HEK293 (cell line): Measurements from ENCODE around the gene TNNT3.

Source experiments
- CTCF ChIA-PET: fragments of 350-600 bp; formaldehyde crosslinking; extraction: SDS; loops from one replicate; lab custom pipeline; 2021; ENCODE audit warnings: antibody characterized with exemption; lab: Yijun Ruan, JAX
- POLR2A ChIA-PET: fragments of 300-600 bp; formaldehyde crosslinking; extraction: SDS; loops from one replicate; lab custom pipeline; 2020; ENCODE audit warnings: antibody characterized with exemption, inconsistent platforms; lab: Yijun Ruan, JAX
- H3K27ac ChIP-seq: fragments of 200-500 bp; sonication (Bioruptor generic); 2 replicates; pipeline ENCODE4 v1.5.1; 2014; ENCODE audit warnings: low read depth, low read length, control low read depth, inconsistent platforms; ENCODE audit errors: extremely low read depth
- H3K36me3 ChIP-seq, 2 experiments: fragments of 200-500 bp in 1 of 2; sonication (Bioruptor generic) in 1 of 2; 1 replicate in 1 of 2; 2 replicates in 1 of 2; pipeline ENCODE4 v1.5.1; 2014 to 2017; ENCODE audit warnings: inconsistent platforms in 2 of 2, low read length in 2 of 2; ENCODE audit not compliant: control insufficient read depth in 2 of 2, insufficient read depth in 1 of 2
- H3K4me1 ChIP-seq: fragments of 200-500 bp; sonication (Bioruptor generic); 2 replicates; pipeline ENCODE4 v1.5.1; 2014; ENCODE audit warnings: mild to moderate bottlenecking, low read length, inconsistent platforms; ENCODE audit not compliant: control insufficient read depth, insufficient read depth
- H3K4me3 ChIP-seq: 2 replicates; pipeline ENCODE4 v1.5.1; 2011; ENCODE audit warnings: low read depth, mild to moderate bottlenecking, control low read depth, low read length, moderate library complexity
- H3K9me3 ChIP-seq: fragments of 200-500 bp; sonication (Bioruptor generic); 2 replicates; pipeline ENCODE4 v1.5.1; 2014; ENCODE audit warnings: low read depth, low read length, inconsistent platforms; ENCODE audit not compliant: control insufficient read depth, insufficient read depth
- OVOL3 ChIP-seq: fragments of 450-650 bp; formaldehyde crosslinking; IDR thresholded peaks from 2 replicates; pipeline ENCODE4 v1.5.1; 2016; ENCODE audit warnings: missing biosample characterization, missing genetic modification characterization
- PRDM2 ChIP-seq: fragments of 450-650 bp; formaldehyde crosslinking; IDR thresholded peaks from 2 replicates; pipeline ENCODE4 v1.5.1; 2016; ENCODE audit warnings: missing biosample characterization, missing genetic modification characterization, borderline replicate concordance
- SCRT1 ChIP-seq: fragments of 450-650 bp; formaldehyde crosslinking; IDR thresholded peaks from 2 replicates; pipeline ENCODE4 v1.5.1; 2016; ENCODE audit warnings: missing biosample characterization, missing genetic modification characterization, borderline replicate concordance
- TCF7L2 ChIP-seq: IDR thresholded peaks from 2 replicates; pipeline ENCODE4 v1.6.1; 2011; ENCODE audit warnings: low read depth, mild to moderate bottlenecking, inconsistent platforms, low read length, moderate library complexity, borderline replicate concordance
- WT1 ChIP-seq: fragments of 450-650 bp; formaldehyde crosslinking; IDR thresholded peaks from 2 replicates; pipeline ENCODE4 v1.5.1; 2016; ENCODE audit warnings: missing biosample characterization, missing genetic modification characterization
- ZBTB20 ChIP-seq: fragments of 450-650 bp; formaldehyde crosslinking; IDR thresholded peaks from 2 replicates; pipeline ENCODE4 v1.5.1; 2016; ENCODE audit warnings: missing biosample characterization, missing genetic modification characterization
- ZBTB44 ChIP-seq: fragments of 450-650 bp; IDR thresholded peaks from 2 replicates; pipeline ENCODE4 v1.5.1; 2018; ENCODE audit warnings: missing biosample characterization, mild to moderate bottlenecking, missing genetic modification characterization
- ZNF146 ChIP-seq: fragments of 450-650 bp; formaldehyde crosslinking; IDR thresholded peaks from 2 replicates; pipeline ENCODE4 v1.5.1; 2016; ENCODE audit warnings: missing biosample characterization, missing genetic modification characterization
- ZNF19 ChIP-seq: fragments of 450-650 bp; formaldehyde crosslinking; IDR thresholded peaks from 2 replicates; pipeline ENCODE4; 2016; ENCODE audit warnings: missing biosample characterization, missing genetic modification characterization, low read depth
- ZNF211 ChIP-seq: fragments of 450-650 bp; formaldehyde crosslinking; IDR thresholded peaks from 2 replicates; pipeline ENCODE4 v1.5.1; 2016; ENCODE audit warnings: low read depth, missing biosample characterization, missing genetic modification characterization
- ZNF223 ChIP-seq: fragments of 450-650 bp; formaldehyde crosslinking; IDR thresholded peaks from 2 replicates; pipeline ENCODE4 v1.5.1; 2016; ENCODE audit warnings: missing biosample characterization, missing genetic modification characterization
- ZNF280C ChIP-seq: fragments of 450-650 bp; formaldehyde crosslinking; IDR thresholded peaks from 2 replicates; pipeline ENCODE4 v1.5.1; 2016; ENCODE audit warnings: missing biosample characterization, missing genetic modification characterization
- ZNF670 ChIP-seq: fragments of 450-650 bp; formaldehyde crosslinking; IDR thresholded peaks from 2 replicates; pipeline ENCODE4 v1.5.1; 2016; ENCODE audit warnings: missing biosample characterization, missing genetic modification characterization, low read depth
- ZNF747 ChIP-seq: fragments of 450-650 bp; formaldehyde crosslinking; IDR thresholded peaks from 2 replicates; pipeline ENCODE4 v1.5.1; 2016; ENCODE audit warnings: missing biosample characterization, missing genetic modification characterization

Gene TNNT3

GRCh38 chr11:1953489-1954266, 34.2 kb downstream of the TNNT3 start:
- CTCF ChIA-PET, result interaction anchor here (0.6 to 2.5 kb wide), 8 partner anchors 46 to 203 kb away, joined by 3 to 19 read pairs (median 3); no protein-coding TSS in a partner anchor
- Histone ChIP-seq H3K4me3 (no peak overlapping the region), H3K4me1 (no peaks in the 10 kb centered on the region), H3K9me3 (no peaks in the 10 kb centered on the region), H3K36me3 (no peaks in the 10 kb centered on the region), H3K27ac (no peak overlapping the region)
- TF ChIP-seq ZNF747 (no peak), PRDM2 (tag by site-specific recombination) (no peak), TCF7L2 (no peak), ZNF670 (tag by site-specific recombination) (no peak), SCRT1 (tag by site-specific recombination) (no peak)
- POLR2A ChIA-PET, result no interaction called here

GRCh38 chr11:1958367-1958766, 38.9 kb downstream of the TNNT3 start:
- ChIA-PET CTCF (no interaction called here), POLR2A (no interaction called here)
- Histone ChIP-seq H3K36me3 (no peaks in the 10 kb centered on the region), H3K4me1 (no peaks in the 10 kb centered on the region), H3K9me3 (no peaks in the 10 kb centered on the region), H3K4me3 (no peak overlapping the region), H3K27ac (no peak overlapping the region)
- no peak for TF ChIP-seq ZNF280C (tag by site-specific recombination)
- TF ChIP-seq ZBTB20 (tag by site-specific recombination), result no peak
- TF ChIP-seq ZNF211 (tag by site-specific recombination), result no peak
- no peak for TF ChIP-seq ZNF146 (tag by site-specific recombination)

- Histone ChIP-seq H3K9me3 (no peaks in the 10 kb centered on the region), H3K4me1 (no peaks in the 10 kb centered on the region), H3K27ac (no peak overlapping the region), H3K4me3 (no peak overlapping the region), H3K36me3 (no peaks in the 10 kb centered on the region)
- ChIA-PET CTCF (interaction anchor here (0.5 kb wide), 1 partner anchor 38 kb away, joined by 3 read pairs; no protein-coding TSS in a partner anchor), POLR2A (no interaction called here)
- TF ChIP-seq WT1 (tag by site-specific recombination) (no peak), ZNF19 (no peak), ZBTB44 (tag by site-specific recombination) (no peak), OVOL3 (tag by site-specific recombination) (no peak), ZNF223 (tag by site-specific recombination) (no peak)
- TF ChIP-seq, all 188 proteins: peak for 0
Measured at GRCh38 chr11:1959786-1960185, 40.3 kb downstream of the TNNT3 start.
